ENCODE results near the gene FOXF1.

Gene FOXF1

GRCh38 chr16:86508947-86509758, 1.2 kb upstream of the FOXF1 start:
- peak overlapping the region; percentile 39 for H3K4me3 ChIP-seq (ENCODE audit: low read depth, low read length)

DNA sequence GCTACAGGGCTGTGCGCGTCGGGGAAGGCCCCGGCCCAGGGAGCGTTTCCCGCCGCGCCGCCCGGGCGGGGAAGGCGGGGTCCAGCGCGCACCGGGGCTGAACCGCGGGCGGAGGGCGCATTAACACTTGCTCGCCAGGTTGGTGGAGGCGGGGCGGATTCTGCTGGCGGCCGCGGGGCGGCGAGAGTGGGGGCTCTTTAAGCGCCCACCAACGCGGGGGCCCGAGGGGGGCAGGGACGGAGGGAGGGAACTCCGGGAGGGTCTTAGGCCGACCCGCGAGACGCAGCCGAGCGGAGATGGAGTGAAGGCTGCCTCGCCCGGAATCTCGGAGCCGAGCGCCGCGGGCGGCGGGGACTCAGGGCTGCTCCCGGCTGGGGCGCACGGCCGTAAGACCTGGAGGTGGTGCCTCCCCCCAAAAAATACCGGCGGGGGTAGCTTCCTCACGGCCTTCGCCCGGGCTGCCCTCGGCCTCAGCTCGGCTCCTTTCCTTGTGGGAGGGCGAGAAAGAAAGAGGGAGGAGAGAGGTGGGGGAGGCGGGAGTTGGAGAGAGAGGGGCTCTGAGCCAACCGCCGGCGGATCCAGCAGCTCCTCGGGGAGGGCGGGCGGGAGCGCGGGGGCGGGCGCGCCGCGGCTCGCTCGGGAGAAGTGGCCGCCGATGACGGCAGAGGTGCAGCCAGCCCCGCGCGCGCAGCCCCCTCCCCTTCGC, 415 bp upstream of the FOXF1 start:
- no peak for DNase-seq (ENCODE audit: low read depth)
- peak overlapping the region; percentile 39; the same call in 1 of the 2 replicates for H3K4me3 ChIP-seq (ENCODE audit: low read depth, low read length)

More at GRCh38 chr16:86508947-86509758, 1.2 kb upstream of the FOXF1 start:
- no peak for TF ChIP-seq CTCF (IDR thresholded peaks at IDR 0.05; ENCODE audit: control insufficient read depth, extremely low read depth, insufficient read depth)
- no peak for DNase-seq (ENCODE audit: low read depth)

GRCh38 chr16:86511317-86512161, 1.2 kb downstream of the FOXF1 start:
- no peak overlapping the region for H3K4me3 ChIP-seq (ENCODE audit: low read depth, low read length)
- DNase-seq (ENCODE audit: low read depth): no peak
- TF ChIP-seq CTCF (IDR thresholded peaks at IDR 0.05; ENCODE audit: control insufficient read depth, extremely low read depth, insufficient read depth): no peak

More for the DNA sequence above, 415 bp upstream of the FOXF1 start:
- no peak for TF ChIP-seq CTCF (IDR thresholded peaks at IDR 0.05; ENCODE audit: control insufficient read depth, extremely low read depth, insufficient read depth)

DNA sequence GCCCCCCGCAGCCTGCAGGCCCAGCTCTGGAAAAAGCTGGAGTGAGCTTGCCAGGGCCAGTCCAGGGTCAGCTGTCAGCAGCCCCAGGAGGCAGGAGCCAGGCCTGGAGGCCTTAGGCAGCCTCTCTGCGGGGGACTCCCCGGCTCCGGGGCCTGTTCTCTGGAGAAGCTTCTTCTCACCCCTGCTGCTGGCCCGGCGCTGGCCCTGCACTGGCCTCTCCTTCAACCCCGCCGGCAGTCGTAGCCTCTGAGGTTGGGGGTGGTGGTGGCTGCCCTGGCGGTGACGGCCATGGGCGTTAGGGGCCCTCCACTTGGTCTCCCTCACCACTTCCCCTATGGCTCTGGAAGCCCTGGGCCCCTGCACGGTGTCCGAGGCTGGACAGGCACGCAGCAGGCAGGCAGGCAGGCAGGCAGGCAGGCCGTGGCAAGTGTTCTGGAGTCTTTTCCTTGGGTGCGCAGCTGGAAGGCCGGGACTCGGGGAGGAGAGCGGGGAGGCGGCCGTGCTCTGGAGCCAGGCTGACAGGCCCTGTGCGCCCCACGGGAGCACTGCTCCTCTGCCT, 2.1 kb downstream of the FOXF1 start:
- TF ChIP-seq CTCF (IDR thresholded peaks at IDR 0.05; ENCODE audit: control insufficient read depth, extremely low read depth, insufficient read depth): no peak
- no peak overlapping the region for H3K4me3 ChIP-seq (ENCODE audit: low read depth, low read length)
- DNase-seq (ENCODE audit: low read depth): no peak

DNA sequence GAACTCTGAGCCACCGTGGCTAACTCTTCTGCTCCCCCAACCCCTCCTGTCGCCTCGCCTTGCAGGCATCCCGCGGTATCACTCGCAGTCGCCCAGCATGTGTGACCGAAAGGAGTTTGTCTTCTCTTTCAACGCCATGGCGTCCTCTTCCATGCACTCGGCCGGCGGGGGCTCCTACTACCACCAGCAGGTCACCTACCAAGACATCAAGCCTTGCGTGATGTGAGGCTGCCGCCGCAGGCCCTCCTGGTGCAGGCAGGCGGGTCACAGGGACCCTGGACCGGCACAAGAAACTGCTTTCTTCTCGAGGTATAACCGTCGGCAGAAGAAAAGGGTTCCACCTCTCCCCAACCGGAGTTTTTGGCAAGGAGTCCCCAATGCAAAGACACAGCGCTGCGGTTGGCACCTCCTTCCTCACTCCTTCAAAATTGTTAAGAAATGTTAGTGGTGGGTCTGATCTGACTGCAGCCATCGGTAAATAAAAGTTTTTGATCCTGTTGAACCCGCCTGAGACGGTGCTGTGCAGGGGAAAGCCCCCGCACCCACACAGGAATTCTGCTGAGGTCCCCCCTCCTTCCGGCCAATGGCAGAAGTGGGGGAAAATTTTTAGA, 2.6 kb downstream of the FOXF1 start:
- no peak for TF ChIP-seq CTCF (IDR thresholded peaks at IDR 0.05; ENCODE audit: control insufficient read depth, extremely low read depth, insufficient read depth)
- no peak overlapping the region for H3K4me3 ChIP-seq (ENCODE audit: low read depth, low read length)
- no peak for DNase-seq (ENCODE audit: low read depth)

All from LNCaP clone FGC (cell line).